GM12864 (cell line): Measurements from ENCODE around the gene MEAK7.

Experiments
- DNase-seq: peaks from one replicate; pipeline ENCODE4 v3.0.0-alpha.2; 2011; ENCODE audit warnings: low read depth
- H3K4me3 ChIP-seq: 2 replicates; pipeline ENCODE4 v1.5.1; 2011; ENCODE audit warnings: mild to moderate bottlenecking, low read depth, low read length, control low read depth
- CTCF ChIP-seq: IDR thresholded peaks from 2 replicates; pipeline ENCODE4 v1.5.1; 2011; ENCODE audit warnings: low read depth, mild to moderate bottlenecking, moderate library complexity, low read length, control low read depth, inconsistent platforms; ENCODE audit errors: missing control alignments

MEAK7 gene

DNA sequence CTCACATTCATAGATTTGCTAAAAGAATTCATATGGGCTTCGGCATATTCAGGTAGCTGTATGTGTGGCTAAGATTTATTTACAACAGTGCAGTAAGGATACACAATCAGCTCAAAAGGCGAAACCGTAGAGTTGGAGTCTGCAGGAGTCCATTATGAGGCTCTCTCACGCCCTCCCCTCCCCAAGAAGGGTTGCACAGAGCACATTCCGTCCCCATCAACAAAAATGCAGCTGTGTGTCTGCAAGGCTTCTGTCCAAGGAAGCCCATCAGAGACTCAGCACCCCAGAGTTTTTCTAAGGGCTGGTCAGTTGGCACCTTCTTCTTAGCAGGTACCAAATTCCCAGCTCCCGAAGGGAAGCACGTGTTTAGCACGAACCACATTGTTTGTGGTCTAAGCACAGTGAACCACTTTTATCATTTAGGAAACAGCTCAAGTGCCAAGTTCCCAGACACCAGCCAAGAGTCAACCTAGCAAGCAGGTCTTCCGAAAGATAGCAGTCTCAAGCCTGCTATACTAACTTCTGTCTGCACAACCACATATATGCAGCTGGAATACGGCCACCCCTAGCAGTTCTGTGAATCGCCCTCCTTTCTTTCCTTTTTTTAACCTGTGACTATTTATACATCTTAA lies 28.5 kb upstream of the MEAK7 start:
- no peak for TF ChIP-seq CTCF
- DNase-seq, result no peak

GRCh38 chr16:84532291-84532724 lies 27.8 kb upstream of the MEAK7 start:
- no peak for TF ChIP-seq CTCF
- no peak for DNase-seq
- no peak overlapping the region for H3K4me3 ChIP-seq

More for the DNA sequence above, 28.5 kb upstream of the MEAK7 start:
- no peak overlapping the region for H3K4me3 ChIP-seq

DNA sequence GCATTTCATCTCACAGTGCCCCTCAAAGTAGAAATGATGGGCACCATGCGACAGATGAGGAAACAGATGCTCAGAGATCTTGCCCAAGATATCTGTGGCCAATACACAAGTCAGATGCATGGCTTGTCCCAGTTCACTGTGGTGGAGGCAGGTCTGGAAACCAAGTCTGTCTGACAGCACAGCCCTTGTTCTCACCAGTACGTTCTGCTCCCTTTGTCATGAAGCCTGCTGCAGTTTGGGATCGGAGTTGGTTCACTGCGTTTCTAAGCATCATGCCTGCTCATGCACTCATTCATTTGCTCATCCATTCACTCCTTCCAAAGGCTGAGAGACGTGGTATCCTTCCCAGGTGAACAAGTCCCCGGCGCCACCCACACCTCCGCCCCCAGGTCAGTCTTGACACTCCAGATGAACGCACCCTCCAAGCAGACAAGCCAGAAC lies 27.2 kb upstream of the MEAK7 start:
- no peak overlapping the region for H3K4me3 ChIP-seq
- no peak for TF ChIP-seq CTCF
- no peak for DNase-seq

- H3K4me3 ChIP-seq, result no peak overlapping the region
- DNase-seq, result no peak
These were observed 26.1 kb upstream of the MEAK7 start for GRCh38 chr16:84530590-84530989.

GRCh38 chr16:84529607-84530006 lies 25.1 kb upstream of the MEAK7 start:
- TF ChIP-seq CTCF, result no peak
- DNase-seq, result no peak
- no peak overlapping the region for H3K4me3 ChIP-seq

More at GRCh38 chr16:84530590-84530989, 26.1 kb upstream of the MEAK7 start:
- TF ChIP-seq CTCF, result no peak

- TF ChIP-seq CTCF, result no peak
- no peak for DNase-seq
- H3K4me3 ChIP-seq, result no peak overlapping the region
These were observed 23.9 kb upstream of the MEAK7 start for GRCh38 chr16:84528322-84528721.
